Vagina (tissue), 2 donors: ENCODE measurements around the gene MED17.

Experiments used
- POLR2A ChIP-seq, 2 donors: fragments of 450-650 bp; IDR thresholded peaks; one replicate each; pipeline ENCODE4 v1.6.1; 2017; ENCODE audit warnings: antibody characterized with exemption in 2 of 2, mild to moderate bottlenecking in 2 of 2, moderate library complexity in 2 of 2
- POLR2AphosphoS5 ChIP-seq, 2 donors: sonication (generic); formaldehyde crosslinking; IDR thresholded peaks; one replicate each; pipeline ENCODE4 v1.9.0; 2017; ENCODE audit warnings: antibody characterized with exemption in 2 of 2, mild to moderate bottlenecking in 2 of 2, low read depth in 1 of 2; ENCODE audit not compliant: insufficient read depth in 1 of 2
- TF ChIP-seq, protein P1 (sequence below), 3 experiments: fragments of 450-650 bp in 2 of 3; fragments of 200-600 bp in 1 of 3; sonication (generic) in 1 of 3; IDR thresholded peaks; one replicate each; pipeline ENCODE4 v1.5.1; 2017 to 2019; ENCODE audit warnings: antibody characterized with exemption in 3 of 3, mild to moderate bottlenecking in 2 of 3, moderate library complexity in 2 of 3

DNA sequence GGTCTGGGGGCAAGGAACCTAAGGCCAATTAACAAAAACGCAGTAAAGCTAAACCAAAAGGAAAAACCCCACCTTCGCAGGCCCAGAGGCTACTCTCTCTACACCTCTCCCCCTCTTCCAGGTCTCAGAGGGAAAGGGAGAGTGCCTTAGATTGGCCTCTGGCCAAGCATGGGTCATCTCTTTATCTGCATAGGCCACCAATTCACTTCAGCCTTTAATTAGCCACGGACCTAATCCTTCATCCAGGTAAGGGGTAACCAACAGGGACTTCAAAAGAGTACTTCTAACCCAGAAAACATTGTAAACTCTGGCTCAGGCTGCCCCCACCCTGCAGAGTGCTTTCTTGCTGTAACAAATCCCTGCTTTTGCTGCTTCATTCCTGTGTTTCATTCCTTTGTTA, 56.9 kb downstream of the MED17 start:
- TF ChIP-seq, protein P1, sequence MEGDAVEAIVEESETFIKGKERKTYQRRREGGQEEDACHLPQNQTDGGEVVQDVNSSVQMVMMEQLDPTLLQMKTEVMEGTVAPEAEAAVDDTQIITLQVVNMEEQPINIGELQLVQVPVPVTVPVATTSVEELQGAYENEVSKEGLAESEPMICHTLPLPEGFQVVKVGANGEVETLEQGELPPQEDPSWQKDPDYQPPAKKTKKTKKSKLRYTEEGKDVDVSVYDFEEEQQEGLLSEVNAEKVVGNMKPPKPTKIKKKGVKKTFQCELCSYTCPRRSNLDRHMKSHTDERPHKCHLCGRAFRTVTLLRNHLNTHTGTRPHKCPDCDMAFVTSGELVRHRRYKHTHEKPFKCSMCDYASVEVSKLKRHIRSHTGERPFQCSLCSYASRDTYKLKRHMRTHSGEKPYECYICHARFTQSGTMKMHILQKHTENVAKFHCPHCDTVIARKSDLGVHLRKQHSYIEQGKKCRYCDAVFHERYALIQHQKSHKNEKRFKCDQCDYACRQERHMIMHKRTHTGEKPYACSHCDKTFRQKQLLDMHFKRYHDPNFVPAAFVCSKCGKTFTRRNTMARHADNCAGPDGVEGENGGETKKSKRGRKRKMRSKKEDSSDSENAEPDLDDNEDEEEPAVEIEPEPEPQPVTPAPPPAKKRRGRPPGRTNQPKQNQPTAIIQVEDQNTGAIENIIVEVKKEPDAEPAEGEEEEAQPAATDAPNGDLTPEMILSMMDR (IDR thresholded peaks at IDR 0.05) = no peak
- no peak for TF ChIP-seq POLR2A (IDR thresholded peaks at IDR 0.05)
- no peak for TF ChIP-seq POLR2AphosphoS5 (IDR thresholded peaks at IDR 0.05; ENCODE audit: insufficient read depth in 1 of 2, low read depth in 1 of 2)
